Activated T-helper 17 cell treated with anti-CD3 and anti-CD28 coated beads, Interleukin-2, amount 50 U/mL, for 72 hours (primary cell): Measurements from ENCODE around the gene F3. TPM values are rescaled to one million over a fixed set of nuclear protein-coding genes. Genes with fewer than 3 reads are reported as not detected.

Experiments
- ATAC-seq: fragments of 150-1000 bp; cut with Tn5 transposase; replicated peaks from 2 replicates; pipeline ENCODE4 v1.10.0; 2021; ENCODE audit warnings: mild to moderate bottlenecking, moderate library complexity
- H3K27ac Mint-ChIP-seq: one replicate; pipeline ENCODE4 v1.8.0; 2022; ENCODE audit warnings: mixed read lengths
- H3K27me3 Mint-ChIP-seq: one replicate; pipeline ENCODE4 v1.8.0; 2022; ENCODE audit warnings: mixed read lengths
- H3K36me3 Mint-ChIP-seq: one replicate; pipeline ENCODE4 v1.8.0; 2022; ENCODE audit warnings: low read depth, mild to moderate bottlenecking, mixed read lengths
- H3K4me1 Mint-ChIP-seq: one replicate; pipeline ENCODE4 v1.8.0; 2022; ENCODE audit warnings: mixed read lengths
- H3K4me3 Mint-ChIP-seq: one replicate; pipeline ENCODE4 v1.8.0; 2022; ENCODE audit warnings: mild to moderate bottlenecking, mixed read lengths
- H3K9me3 Mint-ChIP-seq: one replicate; pipeline ENCODE4 v1.8.0; 2022; ENCODE audit warnings: mixed read lengths
- total RNA-seq, 2 donors: library from RNA; stranded (reverse); gene quantifications; one replicate each; pipeline ENCODE4 v1.2.3, GENCODE V29; 2022

The F3 gene
- total RNA-seq, 2 donors from 2014 or later: not detected

DNA sequence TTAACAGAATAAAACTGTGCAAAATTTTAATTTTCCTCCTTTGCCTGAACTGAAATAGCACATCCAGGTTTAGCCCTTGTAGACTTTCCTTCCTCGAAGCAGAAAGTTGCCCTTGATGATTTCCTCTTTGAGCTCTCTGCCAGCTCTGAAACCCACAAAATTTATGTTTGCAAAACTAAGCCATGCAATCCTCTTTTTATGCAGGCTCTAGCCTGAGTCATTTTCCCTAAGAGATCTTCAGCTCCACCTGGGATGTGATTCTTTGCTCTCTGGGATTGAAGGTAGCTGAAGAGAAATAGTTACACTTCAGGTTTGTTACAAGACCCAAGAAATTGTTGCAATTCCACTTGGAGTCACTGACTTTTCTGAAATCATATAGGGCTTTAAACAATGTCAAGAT is 1.4 kb upstream of the F3 start:
- Mint-ChIP-seq H3K27ac (no peak overlapping the region), H3K9me3 (no peaks in the 10 kb centered on the region), H3K4me3 (peak overlapping the region; percentile 75), H3K4me1 (no peaks in the 10 kb centered on the region), H3K36me3 (no peaks in the 10 kb centered on the region), H3K27me3 (peaks cover 56% of the 10 kb centered on the region)
- ATAC-seq: no peak

DNA sequence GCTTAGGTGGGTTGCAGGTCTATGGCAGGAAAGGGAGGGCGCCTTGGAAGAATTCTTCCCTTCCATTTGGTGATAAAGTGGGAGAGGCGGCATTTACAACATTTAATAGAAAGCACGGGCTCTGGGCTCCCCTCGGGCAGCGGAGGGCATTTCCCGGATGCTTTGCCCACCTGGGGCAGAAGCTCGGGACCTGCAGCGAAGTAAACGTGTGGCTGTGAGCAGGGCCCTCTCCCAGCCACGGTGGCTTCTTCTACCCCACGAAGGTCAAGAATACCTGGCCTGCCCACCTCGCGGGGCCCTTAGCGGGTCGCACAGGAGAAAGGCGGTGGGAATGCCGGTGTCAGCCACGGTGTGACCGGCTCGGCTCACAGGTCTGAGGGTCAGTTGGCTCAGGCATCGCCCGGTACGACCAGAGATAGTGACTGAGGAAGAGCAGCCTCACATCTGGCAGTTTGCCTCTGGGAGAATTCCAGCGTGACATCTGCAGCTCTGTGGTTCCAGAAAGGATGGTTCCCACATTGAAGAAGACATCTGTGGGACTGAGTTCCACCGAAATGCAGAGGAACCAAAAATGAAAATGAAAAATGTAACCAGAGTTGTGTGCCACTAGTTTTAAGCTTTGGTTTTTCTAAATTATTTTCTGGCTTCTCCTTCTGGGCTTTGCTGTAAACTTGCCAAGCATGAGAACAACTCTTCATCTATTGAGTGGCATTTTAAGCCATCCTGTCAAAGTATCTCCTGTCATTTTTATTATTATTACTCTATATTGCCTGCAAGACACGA is 720 bp upstream of the F3 start:
- H3K36me3 Mint-ChIP-seq: no peaks in the 10 kb centered on the region
- no peaks in the 10 kb centered on the region for H3K9me3 Mint-ChIP-seq
- peak; percentile 15 for ATAC-seq
- H3K4me3 Mint-ChIP-seq: peak overlapping the region; percentile 75
- H3K4me1 Mint-ChIP-seq: no peaks in the 10 kb centered on the region
- H3K27me3 Mint-ChIP-seq: peaks cover 57% of the 10 kb centered on the region
- no peak overlapping the region for H3K27ac Mint-ChIP-seq

DNA sequence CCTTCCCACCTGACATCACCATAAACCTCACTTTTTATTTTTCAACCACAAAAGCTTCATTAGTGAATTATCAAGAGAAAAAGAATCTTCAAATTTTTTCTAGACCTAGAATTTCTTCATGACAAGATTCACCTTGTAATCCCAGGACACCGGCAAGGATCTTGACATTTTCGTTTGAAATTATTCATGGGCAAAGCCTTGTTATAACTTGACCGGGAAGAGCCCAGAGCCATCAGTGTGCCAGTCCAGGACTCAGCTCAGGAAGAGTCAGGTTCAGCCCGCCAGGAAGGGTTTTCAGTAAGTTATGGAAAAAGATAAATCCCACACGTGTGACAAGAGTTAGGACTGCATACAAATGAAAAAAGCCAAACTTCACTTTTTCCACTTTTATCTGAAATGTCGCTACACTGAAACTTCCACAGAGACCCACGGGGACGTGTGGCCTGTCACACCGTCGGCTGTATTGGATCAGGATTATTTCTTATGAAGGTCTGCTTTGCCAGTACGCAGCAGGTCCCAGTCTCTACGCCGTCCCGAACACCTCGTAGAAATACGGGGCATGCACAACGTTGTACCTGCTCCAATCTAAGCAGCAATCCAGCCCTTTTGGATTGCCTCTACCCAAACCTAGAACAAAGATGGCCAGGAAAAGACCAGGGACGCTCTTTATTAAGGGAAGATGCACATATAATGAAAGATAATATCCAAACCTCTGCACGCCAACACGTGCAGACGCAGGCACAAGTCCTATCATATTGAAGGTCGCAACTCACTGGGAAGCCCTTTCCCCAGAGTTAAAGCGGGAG is 916 bp downstream of the F3 start:
- ATAC-seq: no peak
- H3K4me1 Mint-ChIP-seq: no peaks in the 10 kb centered on the region
- H3K4me3 Mint-ChIP-seq: peak overlapping the region; percentile 75
- no peaks in the 10 kb centered on the region for H3K36me3 Mint-ChIP-seq
- H3K27ac Mint-ChIP-seq: no peak overlapping the region
- no peaks in the 10 kb centered on the region for H3K9me3 Mint-ChIP-seq
- H3K27me3 Mint-ChIP-seq: peaks cover 62% of the 10 kb centered on the region

DNA sequence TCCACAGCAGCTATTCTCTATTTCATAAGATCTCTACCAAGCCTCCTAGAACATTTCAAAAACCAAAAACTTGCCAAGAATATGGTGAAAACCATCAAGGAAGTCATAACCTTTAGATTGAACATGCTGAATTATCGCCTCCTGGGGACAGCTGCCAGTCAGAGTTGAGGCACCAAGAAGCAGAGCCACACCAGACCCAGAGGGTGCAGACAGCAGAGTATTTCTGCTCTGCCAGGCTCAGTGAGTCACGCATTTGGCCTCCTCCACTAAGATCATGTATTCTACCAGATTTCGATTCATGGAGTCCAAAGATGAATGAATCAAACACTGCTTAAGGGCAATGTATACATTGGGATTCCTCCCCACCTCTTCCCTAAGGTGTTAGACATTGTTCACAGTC is 2.1 kb downstream of the F3 start:
- Mint-ChIP-seq H3K4me1 (no peaks in the 10 kb centered on the region), H3K36me3 (no peaks in the 10 kb centered on the region), H3K4me3 (no peak overlapping the region), H3K27ac (no peak overlapping the region), H3K27me3 (peaks cover 64% of the 10 kb centered on the region), H3K9me3 (no peaks in the 10 kb centered on the region)
- no peak for ATAC-seq

DNA sequence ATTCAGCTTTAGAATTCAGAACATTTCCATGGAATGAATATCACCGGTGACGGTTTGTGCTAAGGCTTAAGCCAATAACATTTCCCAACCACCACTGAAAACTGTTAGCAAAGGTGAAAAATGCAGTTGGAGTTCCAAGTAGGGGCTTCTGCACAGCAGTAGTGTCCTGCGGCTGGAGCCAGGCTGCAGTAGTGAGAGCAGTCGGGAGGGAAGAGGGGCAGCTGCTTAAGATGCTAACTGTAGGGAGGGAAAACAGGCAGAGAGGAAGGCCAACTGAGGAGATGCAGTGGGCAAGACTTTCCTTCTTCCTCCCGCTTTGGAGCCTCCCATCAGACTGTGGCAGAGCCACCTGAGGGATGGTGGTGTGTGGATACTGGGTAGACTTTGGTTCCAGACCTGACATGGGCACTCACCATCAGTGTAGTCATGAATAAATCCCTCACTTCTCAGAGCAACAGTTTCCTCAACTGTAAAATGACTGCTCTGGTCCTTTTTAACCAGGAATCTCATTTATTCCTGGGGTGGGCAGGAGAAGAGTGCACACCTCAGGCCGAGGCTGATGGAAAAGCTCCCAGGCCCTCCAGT is 3.2 kb downstream of the F3 start:
- no peaks in the 10 kb centered on the region for H3K36me3 Mint-ChIP-seq
- no peak overlapping the region for H3K4me3 Mint-ChIP-seq
- no peaks in the 10 kb centered on the region for H3K4me1 Mint-ChIP-seq
- no peak overlapping the region for H3K27ac Mint-ChIP-seq
- ATAC-seq: no peak
- peaks cover 56% of the 10 kb centered on the region for H3K27me3 Mint-ChIP-seq
- H3K9me3 Mint-ChIP-seq: no peaks in the 10 kb centered on the region

DNA sequence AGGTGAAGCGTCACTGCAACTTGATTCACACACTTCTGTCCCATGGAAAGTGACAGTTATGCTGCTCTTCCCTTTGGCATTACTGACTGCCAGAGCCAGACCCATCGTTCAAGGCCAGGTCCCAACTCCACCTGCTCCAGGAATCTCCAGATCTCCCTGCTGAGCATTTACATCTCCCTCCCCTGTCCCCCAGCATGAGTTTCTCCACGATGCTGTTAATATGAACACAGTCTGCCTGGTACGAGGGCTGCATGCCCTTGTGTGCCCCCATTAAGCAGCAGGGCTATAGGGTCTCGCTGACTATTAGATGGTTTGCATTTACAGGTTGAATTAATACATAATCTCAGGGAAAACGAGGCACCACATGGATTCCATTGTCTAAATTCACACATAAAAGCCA is 4.3 kb downstream of the F3 start:
- Mint-ChIP-seq H3K27ac (no peak overlapping the region), H3K27me3 (peaks cover 48% of the 10 kb centered on the region), H3K4me3 (no peak overlapping the region), H3K9me3 (no peaks in the 10 kb centered on the region), H3K4me1 (no peaks in the 10 kb centered on the region), H3K36me3 (no peaks in the 10 kb centered on the region)
- no peak for ATAC-seq

DNA sequence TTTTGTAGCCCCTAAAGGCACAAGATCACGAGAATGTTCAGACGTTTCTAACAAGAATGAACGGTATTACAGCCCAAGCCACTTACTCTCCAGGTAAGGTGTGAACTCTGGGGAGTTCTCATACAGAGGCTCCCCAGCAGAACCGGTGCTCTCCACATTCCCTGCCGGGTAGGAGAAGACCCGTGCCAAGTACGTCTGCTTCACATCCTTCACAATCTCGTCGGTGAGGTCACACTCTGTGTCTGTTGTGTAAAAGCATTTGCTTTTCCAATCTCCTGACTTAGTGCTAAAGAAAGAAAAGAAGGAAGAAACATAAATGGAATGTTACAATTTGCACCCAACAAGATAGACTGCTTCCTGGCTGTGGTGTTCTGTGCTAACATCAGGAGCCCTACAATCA is 5.7 kb downstream of the F3 start:
- Mint-ChIP-seq H3K4me1 (no peaks in the 10 kb centered on the region), H3K4me3 (no peak overlapping the region), H3K36me3 (no peaks in the 10 kb centered on the region), H3K27me3 (peaks cover 43% of the 10 kb centered on the region), H3K9me3 (no peaks in the 10 kb centered on the region), H3K27ac (no peak overlapping the region)
- no peak for ATAC-seq

DNA sequence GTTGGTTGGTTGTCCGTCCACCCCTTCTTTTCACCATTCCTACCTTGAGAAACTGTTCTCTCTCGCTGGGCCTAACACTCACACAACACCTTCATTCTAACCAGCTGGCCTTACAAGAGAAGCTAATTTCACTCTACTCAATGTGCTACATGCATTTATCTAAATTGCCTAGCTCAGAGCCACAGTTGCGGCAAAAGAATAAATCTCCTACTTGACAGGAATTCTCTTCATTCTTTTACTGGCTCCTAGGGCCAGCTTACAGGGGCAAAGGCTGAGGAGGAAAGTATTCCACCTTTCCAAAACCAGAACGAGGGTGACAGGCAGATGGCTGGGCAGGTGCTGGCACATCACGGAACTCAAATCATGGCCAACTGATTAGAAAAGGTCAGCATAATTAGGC is 6.5 kb downstream of the F3 start:
- no peak overlapping the region for H3K27ac Mint-ChIP-seq
- H3K9me3 Mint-ChIP-seq: no peaks in the 10 kb centered on the region
- peaks cover 35% of the 10 kb centered on the region for H3K27me3 Mint-ChIP-seq
- H3K4me1 Mint-ChIP-seq: no peaks in the 10 kb centered on the region
- H3K36me3 Mint-ChIP-seq: no peaks in the 10 kb centered on the region
- H3K4me3 Mint-ChIP-seq: no peak overlapping the region
- ATAC-seq: no peak

DNA sequence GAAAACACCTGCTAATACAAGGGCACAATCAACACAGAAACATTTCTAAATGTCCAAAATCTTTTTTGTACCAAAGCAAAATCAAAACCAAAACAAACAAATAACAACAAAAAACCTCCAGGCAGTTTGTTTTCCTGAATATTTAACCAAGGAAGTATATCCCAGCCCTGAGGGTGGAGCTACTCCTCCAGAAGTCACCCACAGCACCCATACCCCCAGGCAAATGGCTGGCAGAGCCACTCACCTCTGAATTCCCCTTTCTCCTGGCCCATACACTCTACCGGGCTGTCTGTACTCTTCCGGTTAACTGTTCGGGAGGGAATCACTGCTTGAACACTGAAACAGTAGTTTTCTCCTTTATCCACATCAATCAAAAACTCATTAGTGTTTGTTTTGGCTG is 9.5 kb downstream of the F3 start:
- Mint-ChIP-seq H3K4me3 (no peak overlapping the region), H3K9me3 (no peaks in the 10 kb centered on the region), H3K27ac (no peak overlapping the region), H3K36me3 (no peaks in the 10 kb centered on the region), H3K27me3 (peaks cover 19% of the 10 kb centered on the region), H3K4me1 (no peaks in the 10 kb centered on the region)
- ATAC-seq: no peak

DNA sequence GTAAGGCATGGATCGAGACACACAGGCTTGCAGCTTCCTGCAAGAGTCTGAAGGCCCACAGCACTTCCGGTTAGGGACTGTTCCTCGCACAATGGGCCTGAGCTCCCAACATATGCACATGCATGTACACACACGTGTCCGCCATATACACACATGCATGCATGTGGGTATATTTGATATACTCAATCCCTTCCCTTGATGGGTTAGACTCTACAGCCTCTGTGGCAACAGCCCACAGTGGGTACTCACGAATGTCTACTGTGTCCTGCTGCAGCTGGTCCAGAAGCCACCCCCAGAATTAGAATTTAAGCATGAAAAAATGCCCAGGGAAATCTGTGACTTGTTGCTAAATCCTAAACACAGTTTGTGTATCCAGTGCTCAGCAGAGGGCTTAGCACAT is 9.9 kb downstream of the F3 start:
- no peak overlapping the region for H3K4me3 Mint-ChIP-seq
- no peaks in the 10 kb centered on the region for H3K36me3 Mint-ChIP-seq
- no peaks in the 10 kb centered on the region for H3K9me3 Mint-ChIP-seq
- no peaks in the 10 kb centered on the region for H3K4me1 Mint-ChIP-seq
- peaks cover 16% of the 10 kb centered on the region for H3K27me3 Mint-ChIP-seq
- ATAC-seq: no peak
- H3K27ac Mint-ChIP-seq: no peak overlapping the region

DNA sequence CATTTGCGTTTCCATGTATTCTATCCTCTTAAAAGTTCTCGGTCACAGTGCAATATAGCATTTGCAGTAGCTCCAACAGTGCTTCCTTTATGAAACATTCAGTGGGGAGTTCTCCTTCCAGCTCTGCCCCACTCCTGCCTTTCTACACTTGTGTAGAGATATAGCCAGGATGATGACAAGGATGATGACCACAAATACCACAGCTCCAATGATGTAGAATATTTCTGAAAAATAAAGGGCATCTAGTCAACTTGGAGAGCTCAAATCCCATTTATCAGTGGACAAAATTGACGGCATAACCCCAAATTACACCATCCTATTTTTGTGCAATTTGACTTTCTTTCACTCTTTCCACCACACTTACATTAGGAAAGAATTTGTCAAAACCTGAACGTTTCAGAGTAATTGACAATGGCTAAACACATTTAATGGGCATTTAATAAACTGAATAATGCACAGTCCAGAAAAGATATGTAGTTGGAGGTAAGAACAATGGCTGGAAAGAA is 11.1 kb downstream of the F3 start:
- Mint-ChIP-seq H3K4me1 (no peaks in the 10 kb centered on the region), H3K36me3 (no peaks in the 10 kb centered on the region), H3K27me3 (peaks cover 8% of the 10 kb centered on the region), H3K27ac (no peak overlapping the region), H3K4me3 (no peak overlapping the region), H3K9me3 (no peaks in the 10 kb centered on the region)
- no peak for ATAC-seq

DNA sequence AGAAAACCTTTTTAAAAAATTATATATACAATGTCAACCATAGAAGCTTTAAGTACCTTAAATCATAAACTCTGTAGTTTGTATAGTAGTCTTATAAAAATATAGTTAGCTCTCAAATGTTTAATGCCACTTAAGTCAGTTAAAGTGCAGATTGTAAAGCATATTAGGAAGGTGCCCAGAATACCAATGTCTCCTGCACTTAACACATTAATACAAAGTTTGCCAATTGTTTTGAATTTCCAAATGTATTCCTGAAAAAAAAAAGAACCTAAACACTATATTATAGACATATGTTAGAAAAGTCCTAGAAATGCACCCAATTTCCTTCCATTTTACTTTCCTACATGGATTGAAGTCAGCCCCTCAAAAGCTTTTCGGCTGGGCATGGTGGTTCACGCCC is 12.1 kb downstream of the F3 start:
- Mint-ChIP-seq H3K27ac (no peak overlapping the region), H3K36me3 (no peaks in the 10 kb centered on the region), H3K4me1 (no peaks in the 10 kb centered on the region), H3K27me3 (no peaks in the 10 kb centered on the region), H3K9me3 (no peaks in the 10 kb centered on the region), H3K4me3 (no peak overlapping the region)
- no peak for ATAC-seq

DNA sequence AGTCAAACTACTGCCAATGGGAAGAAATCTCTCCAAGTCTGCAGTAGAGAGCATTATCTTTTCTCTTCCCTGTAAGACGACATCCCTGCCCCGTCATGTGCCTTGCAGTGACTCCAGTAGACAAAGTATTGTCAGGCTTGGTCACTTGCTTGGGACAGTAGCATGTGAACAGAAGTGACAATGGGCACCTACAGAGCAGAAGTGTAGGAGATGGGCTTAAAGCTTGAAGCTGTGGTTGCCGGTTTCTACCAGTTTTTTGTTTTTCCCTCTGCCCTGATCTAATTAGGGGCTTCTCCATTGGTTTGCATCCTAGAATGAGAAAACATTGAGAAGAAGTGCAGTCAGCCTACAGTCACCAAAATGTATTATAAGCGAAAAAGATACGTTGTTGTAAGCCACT is 12.7 kb downstream of the F3 start:
- ATAC-seq: no peak
- no peaks in the 10 kb centered on the region for H3K4me1 Mint-ChIP-seq
- H3K27me3 Mint-ChIP-seq: no peaks in the 10 kb centered on the region
- H3K36me3 Mint-ChIP-seq: no peaks in the 10 kb centered on the region
- H3K9me3 Mint-ChIP-seq: no peaks in the 10 kb centered on the region
- H3K27ac Mint-ChIP-seq: no peak overlapping the region
- H3K4me3 Mint-ChIP-seq: no peak overlapping the region

DNA sequence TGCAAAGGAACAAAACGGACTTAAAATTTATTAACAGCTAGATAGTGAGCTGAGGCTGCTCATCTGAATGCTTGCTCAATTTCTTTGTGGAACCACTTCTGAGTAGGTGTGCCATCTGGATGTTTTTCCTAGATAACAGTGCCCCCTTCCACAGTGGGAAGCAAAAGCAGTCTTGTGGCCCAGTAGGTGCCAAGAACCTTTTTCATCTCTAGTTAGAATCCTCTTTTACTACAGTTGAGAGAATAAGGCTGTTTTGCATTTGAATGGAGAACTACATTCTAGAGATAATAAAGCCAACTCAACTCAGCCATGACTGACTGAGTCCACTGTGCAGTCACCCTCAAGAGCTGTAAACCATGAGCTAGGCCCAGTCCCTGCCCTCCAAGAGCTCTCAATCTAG is 13.3 kb downstream of the F3 start:
- no peak for ATAC-seq
- Mint-ChIP-seq H3K9me3 (no peaks in the 10 kb centered on the region), H3K4me3 (no peak overlapping the region), H3K36me3 (no peaks in the 10 kb centered on the region), H3K27ac (no peak overlapping the region), H3K27me3 (no peaks in the 10 kb centered on the region), H3K4me1 (no peaks in the 10 kb centered on the region)
